ENCODE results near the gene PRR14. TPM values are rescaled to one million over a fixed set of nuclear protein-coding genes. Genes with fewer than 3 reads are reported as not detected.

PRR14 gene
- total and polyA plus RNA-seq, 2 of the 8 experiments (the other 6 are each of a cell fraction or from before 2014, with no cell fraction given): 3.6 to 16.1 TPM

DNA sequence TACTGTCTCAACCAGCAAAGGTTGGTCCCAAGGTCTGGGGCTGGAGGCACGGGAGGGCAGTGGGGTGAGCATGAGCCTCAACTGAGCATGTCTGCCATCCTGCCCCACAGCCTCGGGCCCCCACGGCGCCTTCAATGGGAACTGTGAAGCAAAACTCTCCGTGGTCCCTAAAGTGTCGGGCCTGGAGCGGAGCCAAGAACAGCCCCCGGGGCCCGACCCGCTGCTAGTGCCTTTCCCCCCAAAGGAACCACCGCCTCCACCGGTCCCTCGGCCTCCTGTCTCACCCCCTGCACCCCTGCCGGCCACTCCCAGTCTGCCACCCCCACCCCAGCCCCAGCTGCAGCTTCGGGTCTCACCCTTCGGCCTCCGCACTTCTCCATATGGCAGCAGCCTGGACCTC, 11.7 kb downstream of the PRR14 start:
- Histone ChIP-seq H3K79me2 (ENCODE audit: control insufficient read depth in 1 of 2, insufficient read depth in 2 of 2, low read length in 2 of 2) (no peaks in the 10 kb centered on the region), H3K27ac (ENCODE audit: low read depth, low read length) (no peak overlapping the region), H3K23me2 (ENCODE audit: low read depth, low read length) (peaks cover 10% of the 10 kb centered on the region; the same call in 1 of the 2 replicates), H3K36me3 (ENCODE audit: control insufficient read depth in 2 of 4, insufficient read depth in 4 of 4, low read length in 3 of 4) (peaks cover 0 to 11% (median 2%) of the 10 kb centered on the region in 4 experiments; a peak in 3 of 8 replicates), H4K91ac (replicated peaks; ENCODE audit: insufficient read length, low read length) (no peak overlapping the region), H3K9me3 (ENCODE audit: insufficient read depth in 2 of 2, low read depth in 1 of 2, low read length in 1 of 2) (no peaks in the 10 kb centered on the region), H3K4me2 (ENCODE audit: insufficient read depth in 1 of 2, low read depth in 2 of 2, low read length in 2 of 2) (no peak overlapping the region), H3K27me3 (replicated peaks in 1 of 4; ENCODE audit: control insufficient read depth in 3 of 4, extremely low read depth in 1 of 4, insufficient read depth in 3 of 4, low read length in 3 of 4) (peaks cover 6 to 64% (median 40%) of the 10 kb centered on the region in 4 experiments), H2AK5ac (ENCODE audit: low read depth, low read length) (no peak overlapping the region), H2AFZ (ENCODE audit: low read length) (no peak overlapping the region), H4K8ac (ENCODE audit: extremely low read depth, insufficient read depth, low read length) (no peak overlapping the region), H3K23ac (ENCODE audit: insufficient read length) (no peak overlapping the region), H2BK20ac (ENCODE audit: low read length) (no peak overlapping the region), H4K5ac (ENCODE audit: insufficient read length, low read depth, low read length) (no peak overlapping the region), H3K4ac (replicated peaks; ENCODE audit: insufficient read length, low read depth, low read length) (no peak overlapping the region), H3K4me3 (ENCODE audit: extremely low read depth in 1 of 4, insufficient read depth in 2 of 4, low read depth in 3 of 4, low read length in 4 of 4) (no peak overlapping the region), H2BK15ac (ENCODE audit: low read length) (no peak overlapping the region), H3K79me1 (ENCODE audit: low read depth, low read length) (no peaks in the 10 kb centered on the region), H2BK5ac (ENCODE audit: low read depth, low read length) (no peak overlapping the region), H3K56ac (replicated peaks; ENCODE audit: insufficient read length, low read depth, low read length) (no peak overlapping the region), H3K4me1 (replicated peaks in 1 of 4; ENCODE audit: control insufficient read depth in 3 of 4, insufficient read depth in 4 of 4, low read length in 3 of 4) (peaks cover 2 to 10% (median 5%) of the 10 kb centered on the region in 4 experiments; a peak in 6 of 7 replicates), H2BK120ac (replicated peaks; ENCODE audit: low read depth, low read length) (no peak overlapping the region), H3K14ac (ENCODE audit: insufficient read length) (no peak overlapping the region), H4K20me1 (replicated peaks in 1 of 2; ENCODE audit: control insufficient read depth in 1 of 2, insufficient read depth in 2 of 2, low read length in 2 of 2) (peaks cover 14 to 56% of the 10 kb centered on the region in 2 experiments), H3K9ac (replicated peaks in 1 of 4; ENCODE audit: extremely low read depth in 1 of 4, low read depth in 3 of 4, low read length in 3 of 4) (no peak overlapping the region), H3K18ac (ENCODE audit: extremely low read depth, low read length) (no peak overlapping the region), H2BK12ac (ENCODE audit: low read depth, low read length) (no peak overlapping the region)
- ChIA-PET POLR2A (ENCODE audit: partially characterized antibody) (interaction anchor here (0.6 to 1.2 kb wide), 2 partner anchors 10 to 15 kb away, joined by 3 to 4 read pairs; no protein-coding TSS in a partner anchor), CTCF (ENCODE audit: partially characterized antibody) (interaction anchor here (1.0 kb wide), 1 partner anchor 31 kb away, joined by 4 read pairs; no protein-coding TSS in a partner anchor)
- WGBS, 2 experiments (ENCODE audit: extremely low coverage in 1 of 2, insufficient coverage in 1 of 2, insufficient read length in 1 of 2, insufficient replicate concordance in 2 of 2, low coverage in 1 of 2, low lambda C conversion rate in 2 of 2, missing lambda C conversion rate in 1 of 2): 96% methylated on average over 13 of the region's 17 CpGs; no CpG with 5 or more reads in 1 of the 2 experiments
- TF ChIP-seq BRCA1 (IDR thresholded peaks at IDR 0.05; ENCODE audit: low read depth, low read length): no peak
- TF ChIP-seq CBX5 (IDR thresholded peaks at IDR 0.05; ENCODE audit: low read depth, low read length): no peak
- TF ChIP-seq POLR2AphosphoS5 (IDR thresholded peaks at IDR 0.05; ENCODE audit: low read depth, low read length): no peak
- TF ChIP-seq, protein P1, sequence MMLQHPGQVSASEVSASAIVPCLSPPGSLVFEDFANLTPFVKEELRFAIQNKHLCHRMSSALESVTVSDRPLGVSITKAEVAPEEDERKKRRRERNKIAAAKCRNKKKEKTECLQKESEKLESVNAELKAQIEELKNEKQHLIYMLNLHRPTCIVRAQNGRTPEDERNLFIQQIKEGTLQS (IDR thresholded peaks at IDR 0.05; ENCODE audit: insufficient read depth, low read depth, low read length): no peak
- TF ChIP-seq RBBP5 (IDR thresholded peaks at IDR 0.05; ENCODE audit: borderline replicate concordance, low read depth, low read length): no peak
- no peak for TF ChIP-seq GABPA (IDR thresholded peaks at IDR 0.05; ENCODE audit: borderline replicate concordance, insufficient read depth, low read length)
- no peak for TF ChIP-seq ASH2L (IDR thresholded peaks at IDR 0.05; ENCODE audit: low read length)
- TF ChIP-seq KDM1A (IDR thresholded peaks at IDR 0.05; ENCODE audit: borderline replicate concordance, low read length): no peak
- TF ChIP-seq RFX5 (IDR thresholded peaks at IDR 0.05; ENCODE audit: borderline replicate concordance, low read depth, low read length): no peak
- TF ChIP-seq MAFK (IDR thresholded peaks at IDR 0.05; ENCODE audit: low read depth, low read length): no peak
- FAIRE-seq (no peak), DNase-seq (ENCODE audit: low read depth in 1 of 2, low spot score in 2 of 2) (no peak)

Data from H1 (cell line).